ENCODE measurements around the gene RPL32. TPM values are rescaled to one million over a fixed set of nuclear protein-coding genes. Genes with fewer than 3 reads are reported as not detected.

RPL32 gene
- total and polyA plus RNA-seq, 9 of the 15 experiments (the other 6 are each of a cell fraction or from before 2014, with no cell fraction given): 2,738 to 6,200 (median 4,286) TPM

- no peak for TF ChIP-seq ZNF212 (CRISPR knock-in tag; IDR thresholded peaks at IDR 0.05)
- TF ChIP-seq, protein P1, sequence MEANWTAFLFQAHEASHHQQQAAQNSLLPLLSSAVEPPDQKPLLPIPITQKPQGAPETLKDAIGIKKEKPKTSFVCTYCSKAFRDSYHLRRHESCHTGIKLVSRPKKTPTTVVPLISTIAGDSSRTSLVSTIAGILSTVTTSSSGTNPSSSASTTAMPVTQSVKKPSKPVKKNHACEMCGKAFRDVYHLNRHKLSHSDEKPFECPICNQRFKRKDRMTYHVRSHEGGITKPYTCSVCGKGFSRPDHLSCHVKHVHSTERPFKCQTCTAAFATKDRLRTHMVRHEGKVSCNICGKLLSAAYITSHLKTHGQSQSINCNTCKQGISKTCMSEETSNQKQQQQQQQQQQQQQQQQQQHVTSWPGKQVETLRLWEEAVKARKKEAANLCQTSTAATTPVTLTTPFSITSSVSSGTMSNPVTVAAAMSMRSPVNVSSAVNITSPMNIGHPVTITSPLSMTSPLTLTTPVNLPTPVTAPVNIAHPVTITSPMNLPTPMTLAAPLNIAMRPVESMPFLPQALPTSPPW (CRISPR knock-in tag; IDR thresholded peaks at IDR 0.05): no peak
- TF ChIP-seq HOXB6 (CRISPR knock-in tag; IDR thresholded peaks at IDR 0.05; ENCODE audit: borderline replicate concordance): no peak
- TF ChIP-seq MITF (IDR thresholded peaks at IDR 0.05): no peak
- TF ChIP-seq ZNF583 (CRISPR knock-in tag; IDR thresholded peaks at IDR 0.05): no peak
- TF ChIP-seq JUN (IDR thresholded peaks at IDR 0.05; ENCODE audit: borderline replicate concordance, low read depth, low read length): no peak
- no peak for TF ChIP-seq JUN (CRISPR knock-in tag; IDR thresholded peaks at IDR 0.05; ENCODE audit: borderline replicate concordance)
- TF ChIP-seq TOE1 (IDR thresholded peaks at IDR 0.05; ENCODE audit: borderline replicate concordance): no peak
- no peak for TF ChIP-seq TOE1 (CRISPR knock-in tag; IDR thresholded peaks at IDR 0.05; ENCODE audit: borderline replicate concordance, low read depth)
- TF ChIP-seq ZBTB5 (IDR thresholded peaks at IDR 0.05): no peak
- TF ChIP-seq, protein P2, sequence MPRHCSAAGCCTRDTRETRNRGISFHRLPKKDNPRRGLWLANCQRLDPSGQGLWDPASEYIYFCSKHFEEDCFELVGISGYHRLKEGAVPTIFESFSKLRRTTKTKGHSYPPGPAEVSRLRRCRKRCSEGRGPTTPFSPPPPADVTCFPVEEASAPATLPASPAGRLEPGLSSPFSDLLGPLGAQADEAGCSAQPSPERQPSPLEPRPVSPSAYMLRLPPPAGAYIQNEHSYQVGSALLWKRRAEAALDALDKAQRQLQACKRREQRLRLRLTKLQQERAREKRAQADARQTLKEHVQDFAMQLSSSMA (CRISPR knock-in tag; IDR thresholded peaks at IDR 0.05): no peak
- no peak for TF ChIP-seq MYNN (IDR thresholded peaks at IDR 0.05)
- TF ChIP-seq MYNN (CRISPR knock-in tag; IDR thresholded peaks at IDR 0.05): no peak
- no peak for TF ChIP-seq HNRNPUL1 (IDR thresholded peaks at IDR 0.05; ENCODE audit: low read length)
- 0 out of 2 replicates have a peak, but pooled peaks have one; percentile 39 for TF ChIP-seq THRAP3 (IDR thresholded peaks at IDR 0.05; ENCODE audit: borderline replicate concordance)
- TF ChIP-seq NEUROD1 (IDR thresholded peaks at IDR 0.05; ENCODE audit: borderline replicate concordance, low read depth, low read length, partially characterized antibody): no peak
- no peak for TF ChIP-seq RBM25 (IDR thresholded peaks at IDR 0.05; ENCODE audit: low read depth, low read length, severe bottlenecking)
- no peak for TF ChIP-seq ZNF224 (CRISPR knock-in tag; IDR thresholded peaks at IDR 0.05)
- TF ChIP-seq RHOXF2B (CRISPR knock-in tag; conservative IDR thresholded peaks at IDR 0.05): no peak
- no peak for TF ChIP-seq HMBOX1 (IDR thresholded peaks at IDR 0.05)
- TF ChIP-seq, protein P3, sequence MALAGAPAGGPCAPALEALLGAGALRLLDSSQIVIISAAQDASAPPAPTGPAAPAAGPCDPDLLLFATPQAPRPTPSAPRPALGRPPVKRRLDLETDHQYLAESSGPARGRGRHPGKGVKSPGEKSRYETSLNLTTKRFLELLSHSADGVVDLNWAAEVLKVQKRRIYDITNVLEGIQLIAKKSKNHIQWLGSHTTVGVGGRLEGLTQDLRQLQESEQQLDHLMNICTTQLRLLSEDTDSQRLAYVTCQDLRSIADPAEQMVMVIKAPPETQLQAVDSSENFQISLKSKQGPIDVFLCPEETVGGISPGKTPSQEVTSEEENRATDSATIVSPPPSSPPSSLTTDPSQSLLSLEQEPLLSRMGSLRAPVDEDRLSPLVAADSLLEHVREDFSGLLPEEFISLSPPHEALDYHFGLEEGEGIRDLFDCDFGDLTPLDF (CRISPR knock-in tag; IDR thresholded peaks at IDR 0.05): 0 out of 2 replicates have a peak, but pooled peaks have one; percentile 19
Observed at GRCh38 chr3:12839156-12839946, 2.0 kb downstream of the RPL32 start (continued).
